GM12891 (cell line): Measurements from ENCODE around the gene MRPL38. TPM values are rescaled to one million over a fixed set of nuclear protein-coding genes. Genes with fewer than 3 reads are reported as not detected.
A peak's percentile ranks its signal among the peaks of the same experiment; 100 is the strongest.

Source experiments
- DNase-seq: peaks from one replicate; pipeline ENCODE4 v3.0.0; 2011; ENCODE audit warnings: low spot score; ENCODE audit not compliant: insufficient read length
- FAIRE-seq: peaks from 2 replicates; lab custom pipeline; 2011; peaks lifted over from hg19 to GRCh38; lab: Jason Lieb, UNC
- PAX5 ChIP-seq: IDR thresholded peaks from 2 replicates; pipeline ENCODE4 v1.6.1; 2011; ENCODE audit warnings: low read length, moderate library complexity, mild to moderate bottlenecking; ENCODE audit not compliant: insufficient read depth, severe bottlenecking
- POLR2A ChIP-seq: IDR thresholded peaks from 2 replicates; pipeline ENCODE4 v1.6.1; 2011; ENCODE audit warnings: low read depth, low read length, control low read depth
- POLR2AphosphoS5 ChIP-seq: IDR thresholded peaks from 2 replicates; pipeline ENCODE4 v1.6.1; 2011; ENCODE audit warnings: low read depth, low read length, control low read depth
- POU2F2 ChIP-seq: IDR thresholded peaks from 2 replicates; pipeline ENCODE4 v1.6.1; 2011; ENCODE audit warnings: low read depth, mild to moderate bottlenecking, control low read depth, low read length, moderate library complexity
- SPI1 ChIP-seq: IDR thresholded peaks from 2 replicates; pipeline ENCODE4 v1.6.1; 2011; ENCODE audit warnings: low read depth, low read length, control low read depth
- TAF1 ChIP-seq: IDR thresholded peaks from 2 replicates; pipeline ENCODE4 v1.6.1; 2011; ENCODE audit warnings: low read depth, low read length, control low read depth
- polyA plus RNA-seq: library from polyadenylated mRNA; unstranded; fragments of >200 nt; gene quantifications from one replicate; pipeline ENCODE4 v1.2.1, GENCODE V29; 2012; ENCODE audit warnings: low read depth, missing spikeins, inconsistent platforms; ENCODE audit not compliant: missing spikeins

Gene MRPL38
- polyA plus RNA-seq: 46.8 TPM

GRCh38 chr17:75904749-75905521, at the start of gene MRPL38:
TSS of gene MRPL38 (minus strand) at chr17:75904884. CDS start at chr17:75904875, 9 bp downstream.
- peak; percentile 65; the same call in 1 of the 2 replicates for TF ChIP-seq POLR2AphosphoS5
- TF ChIP-seq TAF1: peak; percentile 83
- TF ChIP-seq PAX5: peak; percentile 76
- TF ChIP-seq SPI1: no peak
- TF ChIP-seq POU2F2: 0 out of 2 replicates have a peak, but pooled peaks have one; percentile 53
- TF ChIP-seq POLR2A: peak; percentile 57; the same call in 1 of the 2 replicates
- DNase-seq: peak; percentile 99
- peak; percentile 97 for FAIRE-seq

- no peak for TF ChIP-seq PAX5
- TF ChIP-seq SPI1: no peak
- no peak for TF ChIP-seq POU2F2
- TF ChIP-seq POLR2AphosphoS5: no peak
- no peak for TF ChIP-seq TAF1
- no peak for TF ChIP-seq POLR2A
- FAIRE-seq (no peak), DNase-seq (no peak)
These were observed 46.3 kb upstream of the MRPL38 start for GRCh38 chr17:75950855-75951554.

GRCh38 chr17:75950421-75950820, 45.7 kb upstream of the MRPL38 start:
- FAIRE-seq (no peak), DNase-seq (no peak)
- no peak for TF ChIP-seq TAF1
- TF ChIP-seq POLR2A: no peak
- TF ChIP-seq PAX5: no peak
- no peak for TF ChIP-seq POLR2AphosphoS5
- TF ChIP-seq SPI1: no peak
- TF ChIP-seq POU2F2: no peak

GRCh38 chr17:75945211-75945610, 40.5 kb upstream of the MRPL38 start:
- DNase-seq (no peak), FAIRE-seq (no peak)
- TF ChIP-seq PAX5: no peak
- no peak for TF ChIP-seq POU2F2
- TF ChIP-seq POLR2A: no peak
- TF ChIP-seq TAF1: no peak
- no peak for TF ChIP-seq SPI1
- TF ChIP-seq POLR2AphosphoS5: no peak

- no peak for FAIRE-seq
- TF ChIP-seq TAF1 (no peak), POU2F2 (no peak), SPI1 (no peak), POLR2A (no peak), PAX5 (no peak), POLR2AphosphoS5 (no peak)
These were observed 38.8 kb upstream of the MRPL38 start for GRCh38 chr17:75943491-75943890.

GRCh38 chr17:75942473-75942872, 37.8 kb upstream of the MRPL38 start:
- FAIRE-seq (no peak), DNase-seq (no peak)
- TF ChIP-seq SPI1 (no peak), POLR2AphosphoS5 (no peak), POLR2A (no peak), PAX5 (no peak), TAF1 (no peak), POU2F2 (no peak)

More at GRCh38 chr17:75943491-75943890, 38.8 kb upstream of the MRPL38 start:
- DNase-seq: no peak

- FAIRE-seq (peak; percentile 52), DNase-seq (no peak)
- no peak for TF ChIP-seq SPI1
- TF ChIP-seq PAX5: no peak
- TF ChIP-seq POLR2AphosphoS5: no peak
- TF ChIP-seq POLR2A: no peak
- no peak for TF ChIP-seq POU2F2
- TF ChIP-seq TAF1: no peak
These were observed 36.7 kb upstream of the MRPL38 start for GRCh38 chr17:75941442-75941819.

GRCh38 chr17:75940727-75941441, 36.2 kb upstream of the MRPL38 start, which contains the start of gene FBF1:
TSS of gene FBF1 (minus strand) at chr17:75941042. CDS start at chr17:75938149, 2,893 bp downstream.
- DNase-seq: peak; percentile 98
- no peak for TF ChIP-seq PAX5
- no peak for TF ChIP-seq SPI1
- TF ChIP-seq TAF1: no peak
- TF ChIP-seq POU2F2: peak; percentile 21; the same call in 1 of the 2 replicates
- TF ChIP-seq POLR2A: peak; percentile 74
- peak; percentile 51; the same call in 1 of the 2 replicates for TF ChIP-seq POLR2AphosphoS5
- FAIRE-seq: peak; percentile 97

- FAIRE-seq: no peak
- DNase-seq: no peak
- TF ChIP-seq SPI1: no peak
- TF ChIP-seq PAX5: no peak
- TF ChIP-seq TAF1: no peak
- no peak for TF ChIP-seq POU2F2
These were observed 33.0 kb upstream of the MRPL38 start for GRCh38 chr17:75937652-75938051.

- TF ChIP-seq TAF1 (no peak), POLR2AphosphoS5 (no peak)
- FAIRE-seq (no peak), DNase-seq (no peak)
These were observed 29.1 kb upstream of the MRPL38 start for GRCh38 chr17:75933808-75934207.
